NCI-H524 treated with DMSO at 0.1 percent for 48 hours (cell line): ENCODE results near the gene P2RX7.
"Not testable (repeated sequence)": the region's sequence is repeated elsewhere in the genome, so short reads cannot be mapped to it uniquely, and the experiment has no call there.

ENCODE experiments used
- DNase-seq: peaks from one replicate; lab custom pipeline; 2025; lab: John Stamatoyannopoulos, UW

P2RX7 gene

GRCh38 chr12:121208571-121208970 is 75.9 kb downstream of the P2RX7 start:
- DNase-seq = not testable (repeated sequence)

GRCh38 chr12:121209221-121209620 is 76.5 kb downstream of the P2RX7 start:
- no peak for DNase-seq

- peak; percentile 16 for DNase-seq
Measured at GRCh38 chr12:121209624-121210572, 77.2 kb downstream of the P2RX7 start, which contains the start of gene P2RX4. Gene P2RX4, plus strand, starts transcription at chr12:121210129. Its CDS starts 36 bp downstream, at chr12:121210165.

- no peak for DNase-seq
Measured at GRCh38 chr12:121212875-121213274, 80.2 kb downstream of the P2RX7 start.

- DNase-seq = no peak
Measured at GRCh38 chr12:121214166-121214777, 81.6 kb downstream of the P2RX7 start.

- no peak for DNase-seq
Measured at GRCh38 chr12:121214855-121215745, 82.4 kb downstream of the P2RX7 start.

DNA sequence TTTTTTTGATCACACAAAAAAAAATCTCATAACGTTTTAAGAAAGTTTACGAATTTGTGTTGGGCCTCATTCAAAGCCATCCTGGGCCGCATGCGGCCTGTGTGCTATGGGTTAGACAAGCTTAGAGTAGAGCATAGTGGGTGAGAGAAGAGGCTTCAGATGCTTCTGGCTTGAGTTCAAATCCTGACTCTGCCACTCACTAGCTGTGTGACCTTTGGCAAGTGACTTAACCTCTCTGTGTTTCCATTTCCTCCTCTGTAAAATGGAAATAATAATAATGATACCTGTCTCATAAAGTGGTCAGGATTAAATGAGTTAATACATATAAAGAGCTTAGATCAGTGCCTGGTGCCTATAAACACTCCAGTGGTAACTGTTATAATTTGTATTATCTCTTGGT is 83.4 kb downstream of the P2RX7 start:
- no peak for DNase-seq

DNA sequence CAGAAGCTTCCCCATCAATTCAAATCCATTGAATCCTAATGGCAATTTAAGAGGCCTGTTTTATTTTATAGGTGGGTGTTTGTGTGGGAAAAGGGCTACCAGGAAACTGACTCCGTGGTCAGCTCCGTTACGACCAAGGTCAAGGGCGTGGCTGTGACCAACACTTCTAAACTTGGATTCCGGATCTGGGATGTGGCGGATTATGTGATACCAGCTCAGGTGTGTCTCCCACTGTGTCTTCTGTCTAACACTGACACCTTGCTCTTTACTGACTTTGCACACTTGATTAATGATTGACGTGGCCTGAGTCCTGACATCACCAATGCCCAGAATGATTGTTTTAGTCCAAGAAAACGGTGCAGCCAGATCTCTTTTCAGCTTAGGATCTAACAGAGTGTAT is 84.4 kb downstream of the P2RX7 start:
- no peak for DNase-seq

DNA sequence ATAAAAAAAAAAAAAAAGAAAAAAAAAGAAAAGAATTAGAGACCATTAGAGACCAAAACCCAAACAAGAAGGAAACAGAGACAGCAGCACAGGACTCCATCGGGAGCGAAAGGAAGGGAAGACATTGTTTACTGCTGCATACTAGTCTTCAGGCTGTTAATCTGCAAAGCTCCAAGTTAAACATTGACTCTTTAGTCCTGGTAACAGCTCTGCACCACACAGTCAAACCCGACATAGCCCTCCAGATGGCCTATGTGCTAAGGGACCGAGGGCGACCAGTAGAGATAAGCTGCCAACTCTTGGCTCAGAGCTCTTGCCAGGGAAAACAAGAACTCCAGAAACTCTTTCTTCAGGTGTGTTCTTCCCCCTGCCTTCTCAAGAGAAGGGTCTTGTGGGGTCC is 85.1 kb downstream of the P2RX7 start:
- no peak for DNase-seq

GRCh38 chr12:121218588-121219352 is 86.1 kb downstream of the P2RX7 start:
- no peak for DNase-seq

DNA sequence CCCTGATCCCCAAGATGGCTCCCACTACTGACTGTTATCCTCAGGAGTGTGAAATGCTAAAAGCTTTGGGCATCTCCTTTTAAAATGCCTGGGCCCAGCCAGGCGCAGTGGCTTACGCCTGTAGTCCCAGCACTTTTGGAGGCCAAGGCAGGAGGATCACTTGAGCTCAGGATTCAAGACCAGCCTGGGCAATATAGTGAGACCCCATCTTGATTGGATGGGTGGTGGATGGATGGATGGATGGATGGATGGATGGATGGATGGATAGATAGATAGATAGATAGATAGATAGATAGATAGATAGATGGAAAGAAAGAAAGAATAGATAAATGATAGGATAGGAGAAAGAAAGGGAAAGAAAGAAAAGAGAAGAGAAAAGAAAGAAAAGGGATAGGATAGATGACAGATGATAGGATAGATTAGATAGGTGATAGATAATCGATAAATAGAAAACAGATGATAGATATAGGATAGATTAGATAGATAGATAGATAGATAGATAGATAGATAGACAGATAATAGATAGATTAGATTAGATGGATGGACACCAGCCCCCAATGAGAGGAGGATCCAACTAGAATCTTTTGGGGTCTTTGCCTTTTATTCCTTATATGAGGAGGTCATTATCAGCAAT is 86.8 kb downstream of the P2RX7 start:
- DNase-seq = no peak

DNA sequence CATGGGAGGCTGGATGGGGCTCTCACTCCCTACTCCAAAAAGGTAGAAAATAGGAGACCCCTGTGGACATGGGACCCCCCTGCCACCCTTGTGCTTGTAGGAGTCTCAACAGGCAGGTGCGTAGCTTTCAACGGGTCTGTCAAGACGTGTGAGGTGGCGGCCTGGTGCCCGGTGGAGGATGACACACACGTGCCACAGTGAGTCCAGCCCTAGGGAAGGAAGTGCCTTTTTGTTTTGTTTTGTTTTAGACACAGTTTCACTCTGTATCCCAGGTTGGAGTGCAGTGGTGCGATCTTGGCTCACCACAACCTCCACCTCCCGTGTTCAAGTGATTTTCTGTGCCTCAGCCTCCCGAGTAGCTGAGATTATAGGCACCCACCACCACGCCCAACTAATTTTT is 90.2 kb downstream of the P2RX7 start:
- DNase-seq = no peak

- DNase-seq = no peak
Measured at GRCh38 chr12:121223292-121224285, 90.9 kb downstream of the P2RX7 start.

- no peak for DNase-seq
Measured at GRCh38 chr12:121224591-121224990, 91.9 kb downstream of the P2RX7 start.

DNA sequence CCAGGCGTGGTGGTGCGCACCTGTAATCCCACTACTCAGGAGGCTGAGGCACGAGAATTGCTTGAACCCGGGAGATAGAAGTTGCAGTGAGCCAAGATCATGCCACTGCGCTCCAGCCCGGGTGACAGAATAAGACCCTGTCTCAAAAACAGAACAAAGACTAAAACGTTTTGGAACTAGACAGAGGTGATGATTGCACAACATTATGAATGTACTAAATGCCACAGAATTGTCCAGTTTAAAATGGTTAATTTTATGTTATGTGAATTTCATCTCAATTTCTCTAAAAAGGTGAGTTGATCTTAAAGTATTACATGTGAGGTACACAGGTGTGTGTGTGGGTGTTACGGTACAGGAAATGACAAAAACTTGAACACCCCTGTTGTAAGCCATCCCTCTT is 93.7 kb downstream of the P2RX7 start:
- DNase-seq = no peak

DNA sequence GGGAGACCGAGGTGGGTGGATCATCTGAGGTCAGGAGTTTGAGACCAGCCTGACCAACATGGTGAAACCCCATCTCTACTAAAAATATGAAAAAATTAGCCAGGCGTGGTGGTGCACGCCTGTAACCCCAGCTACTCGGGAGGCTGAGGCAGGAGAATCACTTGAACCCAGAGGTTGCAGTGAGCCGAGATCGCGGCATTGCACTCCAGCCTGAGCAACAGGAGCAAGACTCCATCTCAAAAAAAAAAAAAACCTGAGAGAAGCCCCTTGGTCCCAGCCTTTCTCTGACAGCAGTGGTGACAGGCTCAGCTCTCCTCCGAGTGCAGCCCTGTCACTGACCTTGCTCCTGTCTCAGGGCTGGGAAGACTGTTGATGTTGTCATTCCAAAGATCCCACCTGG is 94.2 kb downstream of the P2RX7 start:
- not testable (repeated sequence) for DNase-seq

DNA sequence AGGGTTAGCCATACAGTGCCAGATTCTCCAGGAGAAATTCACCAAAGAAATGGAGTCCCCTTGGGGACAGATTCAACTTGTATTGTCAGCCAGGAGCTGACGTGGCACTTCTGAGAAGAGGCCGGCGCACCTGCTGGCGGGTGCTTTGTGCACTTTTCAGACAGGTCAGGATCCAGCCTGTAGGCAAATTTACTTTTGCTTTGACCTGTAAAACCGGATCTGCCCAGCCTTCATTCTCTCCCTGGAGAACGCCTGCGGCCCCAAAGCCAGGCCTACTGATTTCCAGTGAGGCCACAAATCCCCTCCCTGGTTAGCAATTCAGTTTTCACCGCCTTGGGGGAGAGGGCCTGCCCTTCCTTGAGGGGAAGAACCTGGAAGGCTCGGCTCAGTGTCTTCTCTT is 94.6 kb downstream of the P2RX7 start:
- DNase-seq = no peak

DNA sequence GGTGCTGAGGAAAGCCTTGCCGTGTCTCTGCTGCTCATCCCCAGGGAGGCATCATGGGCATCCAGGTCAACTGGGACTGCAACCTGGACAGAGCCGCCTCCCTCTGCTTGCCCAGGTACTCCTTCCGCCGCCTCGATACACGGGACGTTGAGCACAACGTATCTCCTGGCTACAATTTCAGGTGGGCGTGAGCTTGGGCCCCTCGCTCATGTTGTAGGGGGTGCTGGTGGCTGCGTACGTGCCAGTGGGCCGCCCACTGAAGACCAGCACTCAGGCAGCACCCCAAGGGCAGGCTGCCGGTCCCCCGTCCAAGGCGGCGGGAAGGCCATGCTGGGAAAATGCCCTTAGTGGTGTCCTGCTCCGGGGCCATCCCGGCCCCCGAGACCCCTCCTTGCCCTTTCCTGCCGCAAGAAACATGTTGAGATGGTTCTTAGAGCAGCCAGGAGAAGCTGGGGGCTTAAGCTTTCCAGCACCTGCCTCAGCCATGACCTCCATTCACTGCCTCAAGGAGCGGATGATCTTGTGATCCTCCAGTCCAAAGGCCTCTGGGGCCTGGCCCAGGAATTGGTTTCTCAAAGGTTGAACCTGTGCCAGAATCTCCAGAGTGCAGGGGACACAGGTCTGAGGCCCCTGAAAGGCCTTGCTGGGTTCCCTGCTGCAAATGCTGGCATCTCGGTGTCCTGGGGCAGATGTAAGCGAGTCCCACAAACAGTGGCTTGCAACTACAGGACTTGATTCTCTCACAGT is 96.4 kb downstream of the P2RX7 start:
- no peak for DNase-seq
